IMR-90 (cell line): ENCODE measurements around the gene DUSP23.

Experiments used
- MAZ ChIP-seq: IDR thresholded peaks from 2 replicates; pipeline ENCODE4 v1.6.1; 2012; ENCODE audit warnings: low read depth, mild to moderate bottlenecking, low read length, improper control_type of control experiment, moderate library complexity, borderline replicate concordance
- NFE2L2 ChIP-seq: fragments of 150-350 bp; IDR thresholded peaks from 2 replicates; pipeline ENCODE4 v1.6.1; 2016; ENCODE audit warnings: low read depth, mild to moderate bottlenecking, low read length
- POLR2A ChIP-seq: IDR thresholded peaks from 2 replicates; pipeline ENCODE4 v1.6.1; 2012; ENCODE audit warnings: mild to moderate bottlenecking, low read depth, low read length

GRCh38 chr1:159827549-159827948 is 46.8 kb downstream of the DUSP23 start:
- no peak for TF ChIP-seq MAZ
- no peak for TF ChIP-seq NFE2L2
- TF ChIP-seq POLR2A = no peak
